ENCODE data around the gene ZNF217.

- TF ChIP-seq EZH2 (IDR thresholded peaks at IDR 0.05; ENCODE audit: insufficient read depth, low read length) (no peak), CTCF (IDR thresholded peaks at IDR 0.05; ENCODE audit: insufficient read depth, low read depth, low read length) (no peak)
Observed at GRCh38 chr20:53555081-53555480, 38.6 kb downstream of the ZNF217 start.

All from astrocyte (in vitro differentiated cells and primary cell).